ENCODE data around the gene C16orf78.

The C16orf78 gene

DNA sequence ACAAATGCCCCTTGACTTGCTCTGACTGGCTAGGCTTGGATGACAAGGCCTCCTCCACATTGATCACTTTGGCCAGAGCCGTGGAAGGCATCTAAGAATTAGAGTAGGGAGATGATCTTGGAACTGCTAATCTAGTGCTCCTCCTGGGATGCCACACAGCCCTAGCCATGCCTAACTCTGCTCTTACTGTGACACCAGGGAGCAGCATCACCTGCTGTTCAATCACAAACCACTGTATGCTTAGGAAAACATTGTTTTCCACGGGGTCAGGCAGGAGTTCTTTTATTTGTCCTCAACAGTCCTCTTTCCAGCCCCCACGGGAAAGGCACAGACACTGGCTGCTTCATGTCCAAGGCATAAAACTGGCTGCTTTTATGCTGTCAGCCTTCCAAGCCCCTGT is 46.3 kb downstream of the C16orf78 start:
- no peaks in the 10 kb centered on the region for H3K27me3 ChIP-seq (ENCODE audit: insufficient read depth, low read length)
- no peak overlapping the region for H4K12ac ChIP-seq (ENCODE audit: low read depth, low read length)
- no peak overlapping the region for H4K8ac ChIP-seq (ENCODE audit: low read depth, low read length)
- no peak overlapping the region for H3K14ac ChIP-seq (ENCODE audit: low read length)
- no peak overlapping the region for H3K4ac ChIP-seq (ENCODE audit: low read depth, low read length)
- no peak overlapping the region for H3K4me3 ChIP-seq (ENCODE audit: low read depth, low read length)
- H2AFZ ChIP-seq (ENCODE audit: insufficient read depth, low read length, poor library complexity): no peak overlapping the region
- no peaks in the 10 kb centered on the region for H3K36me3 ChIP-seq (ENCODE audit: control insufficient read depth in 1 of 2, insufficient read depth in 2 of 2, low read length in 2 of 2)
- no peaks in the 10 kb centered on the region for H3K4me1 ChIP-seq (ENCODE audit: control insufficient read depth in 1 of 2, insufficient read depth in 2 of 2, low read length in 2 of 2)
- H3K23ac ChIP-seq (ENCODE audit: low read length): no peak overlapping the region
- no peak for DNase-seq
- no peak overlapping the region for H2BK5ac ChIP-seq (ENCODE audit: low read depth, low read length, poor library complexity)
- no peaks in the 10 kb centered on the region for H3K79me2 ChIP-seq (ENCODE audit: control insufficient read depth, insufficient read depth, low read length, poor library complexity)
- H3K9me3 ChIP-seq (ENCODE audit: insufficient read depth, low read depth, low read length): no peaks in the 10 kb centered on the region
- no peak overlapping the region for H3K27ac ChIP-seq (ENCODE audit: low read depth, low read length)
- WGBS (ENCODE audit: extremely low coverage, insufficient coverage, insufficient read length): no CpG with 5 or more reads among the region's 3 CpGs
- H2BK120ac ChIP-seq (ENCODE audit: insufficient read depth, low read length, poor library complexity): no peak overlapping the region
- no peaks in the 10 kb centered on the region for H3K79me1 ChIP-seq (ENCODE audit: low read length)
- no peak overlapping the region for H3K18ac ChIP-seq (ENCODE audit: low read length)
- H4K91ac ChIP-seq (ENCODE audit: low read depth, low read length): no peak overlapping the region
- H3K9ac ChIP-seq (ENCODE audit: low read length): no peak overlapping the region
- H2AK5ac ChIP-seq (ENCODE audit: low read length): no peak overlapping the region
- no peak overlapping the region for H3K4me2 ChIP-seq (ENCODE audit: low read length)
- H2BK12ac ChIP-seq (ENCODE audit: low read length): no peak overlapping the region

DNA sequence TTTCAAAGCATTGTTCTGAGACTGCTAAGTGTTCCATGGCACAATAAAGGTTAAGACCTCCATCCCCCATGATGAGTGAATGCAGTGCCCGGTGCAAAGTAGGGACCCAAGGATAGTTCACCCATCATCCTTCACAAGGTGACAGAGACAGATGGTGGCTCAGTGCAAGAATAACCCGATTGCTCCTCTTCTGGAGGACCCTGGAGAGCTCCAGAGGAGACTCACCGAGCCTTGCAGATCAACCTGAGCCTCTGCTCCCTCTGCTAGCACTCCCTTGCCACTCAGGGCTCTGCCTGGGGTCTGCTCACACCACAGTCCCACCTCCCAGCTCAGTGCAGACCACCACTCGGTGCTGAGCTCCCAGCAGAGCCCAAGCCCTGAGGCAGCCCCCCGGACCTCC is 49.3 kb downstream of the C16orf78 start:
- Histone ChIP-seq H2BK5ac (ENCODE audit: low read depth, low read length, poor library complexity) (no peak overlapping the region), H3K9me3 (ENCODE audit: insufficient read depth, low read depth, low read length) (peaks cover 1% of the 10 kb centered on the region), H4K12ac (ENCODE audit: low read depth, low read length) (no peak overlapping the region), H3K36me3 (ENCODE audit: control insufficient read depth in 1 of 2, insufficient read depth in 2 of 2, low read length in 2 of 2) (no peaks in the 10 kb centered on the region), H3K4me2 (ENCODE audit: low read length) (no peak overlapping the region), H3K27ac (ENCODE audit: low read depth, low read length) (no peak overlapping the region), H3K23ac (ENCODE audit: low read length) (no peak overlapping the region), H2AK5ac (ENCODE audit: low read length) (no peak overlapping the region), H3K9ac (ENCODE audit: low read length) (no peak overlapping the region), H3K27me3 (ENCODE audit: insufficient read depth, low read length) (no peaks in the 10 kb centered on the region), H3K18ac (ENCODE audit: low read length) (no peak overlapping the region), H4K8ac (ENCODE audit: low read depth, low read length) (no peak overlapping the region), H3K79me2 (ENCODE audit: control insufficient read depth, insufficient read depth, low read length, poor library complexity) (no peaks in the 10 kb centered on the region), H2BK12ac (ENCODE audit: low read length) (no peak overlapping the region), H2AFZ (ENCODE audit: insufficient read depth, low read length, poor library complexity) (no peak overlapping the region), H3K14ac (ENCODE audit: low read length) (no peak overlapping the region), H3K79me1 (ENCODE audit: low read length) (no peaks in the 10 kb centered on the region), H2BK120ac (ENCODE audit: insufficient read depth, low read length, poor library complexity) (no peak overlapping the region), H3K4ac (ENCODE audit: low read depth, low read length) (no peak overlapping the region), H3K4me1 (ENCODE audit: control insufficient read depth in 1 of 2, insufficient read depth in 2 of 2, low read length in 2 of 2) (no peaks in the 10 kb centered on the region), H4K91ac (ENCODE audit: low read depth, low read length) (no peak overlapping the region), H3K4me3 (ENCODE audit: low read depth, low read length) (no peak overlapping the region)
- no CpG with 5 or more reads among the region's 5 CpGs for WGBS (ENCODE audit: extremely low coverage, insufficient coverage, insufficient read length)
- no peak for DNase-seq

DNA sequence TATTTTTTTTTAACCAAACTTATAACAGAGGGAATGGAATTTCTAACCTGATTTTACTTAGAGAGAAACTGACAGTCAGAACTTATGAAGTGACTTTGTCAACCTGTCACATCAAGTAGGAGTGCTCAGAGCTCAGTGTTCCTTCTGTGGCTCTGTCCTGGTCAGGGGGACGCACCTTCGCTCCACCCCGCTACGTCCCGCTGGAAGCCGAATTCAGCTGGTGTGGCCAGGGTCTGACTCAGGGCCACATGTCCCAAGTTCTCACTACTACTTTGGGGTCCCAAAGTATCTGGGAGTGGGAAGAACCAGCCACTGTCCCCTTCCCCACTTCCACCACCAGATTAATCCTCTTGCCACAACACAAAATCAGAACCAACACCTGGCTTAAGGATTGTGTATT is 51.4 kb downstream of the C16orf78 start:
- Histone ChIP-seq H2BK120ac (ENCODE audit: insufficient read depth, low read length, poor library complexity) (no peak overlapping the region), H4K12ac (ENCODE audit: low read depth, low read length) (no peak overlapping the region), H3K18ac (ENCODE audit: low read length) (no peak overlapping the region), H3K79me1 (ENCODE audit: low read length) (no peaks in the 10 kb centered on the region), H3K9ac (ENCODE audit: low read length) (no peak overlapping the region), H3K4ac (ENCODE audit: low read depth, low read length) (no peak overlapping the region), H2AK5ac (ENCODE audit: low read length) (no peak overlapping the region), H3K27me3 (ENCODE audit: insufficient read depth, low read length) (no peaks in the 10 kb centered on the region), H3K14ac (ENCODE audit: low read length) (no peak overlapping the region), H3K79me2 (ENCODE audit: control insufficient read depth, insufficient read depth, low read length, poor library complexity) (no peaks in the 10 kb centered on the region), H3K4me1 (ENCODE audit: control insufficient read depth in 1 of 2, insufficient read depth in 2 of 2, low read length in 2 of 2) (no peaks in the 10 kb centered on the region), H4K91ac (ENCODE audit: low read depth, low read length) (no peak overlapping the region), H3K4me2 (ENCODE audit: low read length) (no peak overlapping the region), H3K23ac (ENCODE audit: low read length) (no peak overlapping the region), H2BK5ac (ENCODE audit: low read depth, low read length, poor library complexity) (no peak overlapping the region), H3K36me3 (ENCODE audit: control insufficient read depth in 1 of 2, insufficient read depth in 2 of 2, low read length in 2 of 2) (no peaks in the 10 kb centered on the region), H3K27ac (ENCODE audit: low read depth, low read length) (no peak overlapping the region), H3K4me3 (ENCODE audit: low read depth, low read length) (no peak overlapping the region), H4K8ac (ENCODE audit: low read depth, low read length) (no peak overlapping the region), H2AFZ (ENCODE audit: insufficient read depth, low read length, poor library complexity) (no peak overlapping the region), H2BK12ac (ENCODE audit: low read length) (no peak overlapping the region), H3K9me3 (ENCODE audit: insufficient read depth, low read depth, low read length) (peaks cover 1% of the 10 kb centered on the region)
- DNase-seq: no peak
- no CpG with 5 or more reads among the region's 6 CpGs for WGBS (ENCODE audit: extremely low coverage, insufficient coverage, insufficient read length)

DNA sequence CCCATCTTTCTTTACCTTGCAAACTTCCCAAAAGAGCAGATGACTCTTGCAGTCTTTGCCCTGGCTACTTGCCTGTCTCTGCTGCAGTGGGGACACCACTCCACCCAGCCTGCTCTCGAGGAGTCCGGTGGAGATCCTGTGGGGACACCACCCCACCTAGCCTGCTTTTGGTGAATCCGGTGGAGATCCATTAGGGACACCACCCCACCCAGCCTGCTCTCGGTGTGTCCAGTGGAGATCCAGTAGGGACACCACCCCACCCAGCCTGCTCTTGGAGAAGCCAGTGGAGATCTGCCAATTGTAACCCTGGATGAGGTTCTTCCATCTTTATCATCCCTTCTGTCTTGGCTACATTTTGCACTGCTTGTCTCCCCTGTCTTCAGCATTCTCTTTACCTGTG is 54.2 kb downstream of the C16orf78 start:
- Histone ChIP-seq H4K8ac (ENCODE audit: low read depth, low read length) (no peak overlapping the region), H3K27me3 (ENCODE audit: insufficient read depth, low read length) (no peaks in the 10 kb centered on the region), H3K79me2 (ENCODE audit: control insufficient read depth, insufficient read depth, low read length, poor library complexity) (no peaks in the 10 kb centered on the region), H4K12ac (ENCODE audit: low read depth, low read length) (no peak overlapping the region), H3K4me1 (ENCODE audit: control insufficient read depth in 1 of 2, insufficient read depth in 2 of 2, low read length in 2 of 2) (no peaks in the 10 kb centered on the region), H3K4ac (ENCODE audit: low read depth, low read length) (no peak overlapping the region), H2AK5ac (ENCODE audit: low read length) (no peak overlapping the region), H2AFZ (ENCODE audit: insufficient read depth, low read length, poor library complexity) (no peak overlapping the region), H2BK5ac (ENCODE audit: low read depth, low read length, poor library complexity) (no peak overlapping the region), H3K4me2 (ENCODE audit: low read length) (no peak overlapping the region), H3K9ac (ENCODE audit: low read length) (no peak overlapping the region), H4K91ac (ENCODE audit: low read depth, low read length) (no peak overlapping the region), H3K27ac (ENCODE audit: low read depth, low read length) (no peak overlapping the region), H3K23ac (ENCODE audit: low read length) (no peak overlapping the region), H3K18ac (ENCODE audit: low read length) (no peak overlapping the region), H3K9me3 (ENCODE audit: insufficient read depth, low read depth, low read length) (peaks cover 1% of the 10 kb centered on the region), H2BK120ac (ENCODE audit: insufficient read depth, low read length, poor library complexity) (no peak overlapping the region), H3K14ac (ENCODE audit: low read length) (no peak overlapping the region), H2BK12ac (ENCODE audit: low read length) (no peak overlapping the region), H3K4me3 (ENCODE audit: low read depth, low read length) (no peak overlapping the region), H3K79me1 (ENCODE audit: low read length) (no peaks in the 10 kb centered on the region), H3K36me3 (ENCODE audit: control insufficient read depth in 1 of 2, insufficient read depth in 2 of 2, low read length in 2 of 2) (no peaks in the 10 kb centered on the region)
- no peak for DNase-seq
- no CpG with 5 or more reads among the region's 4 CpGs for WGBS (ENCODE audit: extremely low coverage, insufficient coverage, insufficient read length)
